ENCODE measurements around the gene SLC36A4. TPM values are rescaled to one million over a fixed set of nuclear protein-coding genes. Genes with fewer than 3 reads are reported as not detected.
A peak's percentile ranks its signal among the peaks of the same experiment; 100 is the strongest.
"Not testable (repeated sequence)": the region's sequence is repeated elsewhere in the genome, so short reads cannot be mapped to it uniquely, and the experiment has no call there.

SLC36A4 gene
- polyA plus RNA-seq (2013, experiment 1 of 2; ENCODE audit: insufficient read length), result 11.4 TPM
- polyA plus RNA-seq (2013, experiment 2 of 2; ENCODE audit: insufficient read length), result 12.9 TPM

DNA sequence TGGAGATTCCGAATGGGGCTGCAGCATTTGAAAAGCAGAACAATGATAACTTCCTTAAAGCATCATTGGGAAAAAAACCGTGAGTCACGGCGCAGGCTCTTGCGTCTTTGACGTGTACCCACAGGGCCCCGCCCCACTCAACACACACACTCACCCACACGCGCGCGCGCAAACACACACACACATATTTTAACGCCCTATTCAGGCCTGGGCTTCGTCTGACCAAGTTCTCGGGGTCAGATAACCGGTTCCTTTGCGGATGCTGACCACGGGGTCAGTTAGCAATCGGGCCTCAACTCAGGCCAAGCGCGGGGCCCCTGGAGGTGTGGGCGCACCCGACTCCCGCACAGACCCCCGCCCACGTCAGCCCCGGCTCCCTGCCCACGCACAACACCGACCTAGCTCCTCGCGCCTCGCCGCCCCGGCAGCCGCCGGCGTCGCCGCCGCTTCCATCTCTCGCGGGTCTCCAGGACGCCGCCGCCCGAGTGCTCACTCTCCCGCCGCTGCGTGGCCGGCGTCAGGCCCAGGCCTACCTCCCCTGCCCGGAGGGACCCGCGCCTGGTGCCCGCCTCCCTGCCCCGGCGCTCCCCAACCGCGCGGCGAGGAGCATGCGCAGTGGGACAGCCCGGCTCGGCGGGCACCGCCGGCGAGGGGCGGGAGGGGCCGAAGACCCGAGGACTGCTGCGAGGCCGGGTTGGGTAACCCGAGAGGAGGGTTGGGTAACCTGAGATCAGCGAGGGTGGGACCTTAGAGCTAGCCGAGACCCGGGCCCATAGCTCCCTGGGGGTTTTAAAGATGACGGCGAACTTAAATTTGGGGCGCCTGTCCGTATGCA lies at the start of gene SLC36A4:
TSS of gene SLC36A4 (minus strand) at position 612 of the 835 bp plus-strand sequence. CDS start at position 453, 159 bp downstream.
- peak; percentile 94 for DNase-seq

DNA sequence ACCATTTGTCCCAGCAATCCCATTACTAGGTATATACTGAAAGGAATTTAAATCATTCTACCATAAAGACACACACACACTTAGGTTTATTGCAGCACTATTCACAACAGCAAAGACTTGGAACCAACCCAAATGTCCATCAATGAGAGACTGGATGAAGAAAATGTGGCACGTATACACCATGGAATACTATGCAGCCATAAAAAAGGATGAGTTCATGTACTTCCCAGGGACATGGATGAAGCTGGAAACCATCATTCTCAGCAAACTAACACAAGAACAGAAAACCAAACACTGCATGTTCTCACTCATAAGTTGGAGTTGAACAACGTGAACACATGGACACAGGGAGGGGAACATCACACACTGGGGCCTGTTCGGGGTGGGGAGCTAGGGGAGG lies 49.0 kb upstream of the SLC36A4 start:
- DNase-seq, result not testable (repeated sequence)

DNA sequence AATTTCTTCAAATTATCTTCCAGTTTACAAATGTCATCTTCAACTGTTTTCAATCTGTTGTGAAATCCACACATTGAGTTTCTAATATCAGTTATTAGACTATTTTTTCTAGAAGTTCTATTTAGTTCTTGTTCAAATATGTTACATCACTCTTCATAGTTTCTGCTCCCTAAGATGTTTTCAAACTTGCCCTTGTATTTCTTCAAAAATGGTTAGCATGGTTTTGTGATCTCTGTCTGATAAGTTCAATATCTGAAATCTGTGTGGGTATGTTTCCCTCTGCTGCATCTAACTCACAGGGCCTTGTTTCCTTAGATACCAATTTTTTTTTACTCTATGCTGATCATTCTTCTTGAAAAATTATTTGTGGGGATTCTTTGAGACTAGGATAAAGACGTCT lies 46.2 kb upstream of the SLC36A4 start:
- no peak for DNase-seq

DNA sequence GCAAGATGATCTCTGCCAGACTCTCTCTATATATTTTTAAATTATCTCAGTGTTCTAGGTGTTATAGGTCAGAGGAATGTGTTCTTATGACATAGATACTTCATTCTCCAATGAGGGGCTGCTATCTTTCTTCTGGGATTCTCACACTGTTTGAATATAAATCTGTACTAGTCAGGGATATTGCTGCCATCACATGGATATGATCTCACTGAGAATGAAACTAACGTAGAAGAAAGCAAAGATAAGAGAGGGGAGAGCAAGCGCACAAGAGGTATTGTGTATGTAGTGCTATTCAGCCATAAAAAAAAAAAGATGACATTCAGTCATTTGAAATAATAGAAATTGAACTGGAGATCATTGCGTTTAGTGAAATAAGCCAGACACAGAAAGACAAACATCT lies 42.2 kb upstream of the SLC36A4 start:
- no peak for DNase-seq

DNA sequence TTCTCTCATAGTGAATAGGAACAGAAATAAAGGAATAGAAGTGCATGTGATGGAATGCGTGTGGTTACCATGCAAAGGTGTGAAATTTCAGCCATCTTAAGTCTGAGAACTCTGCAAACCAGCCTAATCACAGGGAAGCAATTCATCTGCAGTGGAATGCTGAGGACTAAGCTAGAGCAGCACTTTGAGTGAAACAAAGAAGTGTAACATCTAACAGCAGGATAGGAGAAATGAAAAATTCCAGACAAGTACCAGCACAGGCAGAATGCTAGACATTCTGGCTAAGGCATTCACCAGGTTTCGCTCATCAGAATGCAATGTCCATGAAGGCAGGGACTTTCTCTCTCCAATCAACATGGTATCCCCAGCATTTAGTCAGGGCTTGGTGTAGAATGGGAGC lies 41.2 kb upstream of the SLC36A4 start:
- DNase-seq, result no peak

DNA sequence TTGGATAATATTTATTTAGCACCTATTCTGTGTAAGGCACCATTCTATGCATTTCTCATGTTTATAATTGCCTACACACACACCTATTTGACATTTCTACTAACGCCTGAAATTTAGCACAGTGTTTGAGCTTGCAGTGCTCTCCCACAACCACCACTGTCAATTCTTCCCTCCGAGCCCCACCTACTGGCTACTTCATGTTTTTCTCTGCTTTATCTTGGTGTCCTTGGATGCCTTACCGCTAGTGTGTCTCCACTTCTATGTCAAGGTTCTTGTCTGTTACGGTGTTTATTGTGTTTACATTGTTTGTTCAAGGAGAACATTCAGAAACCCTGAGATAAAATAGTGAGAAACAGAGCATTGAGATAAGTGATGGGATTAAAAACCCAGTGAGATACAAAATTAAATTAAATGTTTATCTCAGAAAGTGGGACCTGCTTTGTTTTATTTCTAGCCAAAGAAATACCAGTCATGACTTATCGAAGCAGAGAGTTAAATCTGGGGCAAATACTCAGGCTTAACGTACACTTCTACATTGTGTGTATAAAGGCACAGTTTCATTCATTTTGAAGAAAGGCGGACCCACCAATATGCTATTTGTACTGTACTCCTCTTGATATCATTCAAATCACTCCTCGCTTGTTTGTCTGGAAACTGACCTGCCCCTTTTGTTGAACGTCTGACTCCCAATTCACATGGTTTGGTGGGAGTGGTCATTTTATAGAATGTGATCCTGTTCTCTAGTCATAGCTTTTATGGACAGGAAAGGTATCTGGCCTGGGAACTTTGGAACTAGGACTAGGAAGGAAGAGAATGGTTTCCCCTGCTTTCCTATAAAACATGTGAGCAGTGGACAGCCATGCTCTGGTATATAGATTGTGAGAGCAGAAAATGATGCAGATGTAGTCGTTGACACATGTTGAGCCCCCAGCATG lies 39.2 kb upstream of the SLC36A4 start:
- DNase-seq, result peak; percentile 42

DNA sequence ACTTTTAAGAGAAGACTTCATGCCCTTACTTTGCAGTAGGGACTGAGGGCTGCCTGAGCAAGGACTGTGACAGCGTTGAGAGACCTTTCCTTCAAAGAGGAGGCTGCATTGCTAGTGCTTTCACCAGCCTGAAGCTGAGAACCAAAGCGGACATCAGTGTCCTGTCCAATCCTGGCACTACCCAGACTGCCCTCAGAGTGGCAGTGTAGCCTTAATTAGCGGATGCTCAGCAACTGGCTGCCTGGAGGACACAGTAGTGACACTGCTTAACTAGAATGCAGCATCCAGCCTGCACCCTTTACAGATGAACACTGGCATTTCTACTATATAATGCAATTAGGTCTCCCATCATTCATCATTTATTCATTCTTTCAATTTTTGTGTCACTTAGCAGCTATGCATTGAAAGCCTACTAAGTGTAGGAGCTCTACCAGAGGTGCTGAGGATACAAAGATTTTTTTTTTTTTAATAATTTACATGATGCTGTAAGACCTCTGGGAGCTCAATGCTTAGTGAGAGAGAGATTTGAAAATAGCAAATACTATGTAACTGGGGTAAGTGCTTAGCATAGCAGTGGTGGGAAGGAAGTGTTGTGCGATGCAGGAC lies 36.9 kb upstream of the SLC36A4 start:
- peak; percentile 79 for DNase-seq

DNA sequence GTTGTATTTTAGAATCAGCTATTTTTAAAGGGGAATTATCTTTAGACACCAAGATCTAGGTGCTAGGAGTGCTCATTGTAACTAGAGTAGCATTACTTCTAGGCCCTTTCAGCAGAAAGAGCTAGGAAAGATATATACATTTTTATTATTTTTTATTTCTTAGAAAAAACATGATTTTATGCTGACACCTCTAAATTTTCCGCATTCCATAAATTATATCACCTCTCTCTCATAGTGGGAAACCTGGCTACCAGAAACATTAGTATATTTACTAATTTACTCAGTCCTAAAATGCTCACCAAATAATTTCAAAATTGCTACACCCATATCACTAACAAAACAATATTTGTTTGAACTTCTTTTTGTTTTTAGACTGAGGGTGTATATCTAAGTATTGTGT lies 32.1 kb upstream of the SLC36A4 start:
- no peak for DNase-seq

DNA sequence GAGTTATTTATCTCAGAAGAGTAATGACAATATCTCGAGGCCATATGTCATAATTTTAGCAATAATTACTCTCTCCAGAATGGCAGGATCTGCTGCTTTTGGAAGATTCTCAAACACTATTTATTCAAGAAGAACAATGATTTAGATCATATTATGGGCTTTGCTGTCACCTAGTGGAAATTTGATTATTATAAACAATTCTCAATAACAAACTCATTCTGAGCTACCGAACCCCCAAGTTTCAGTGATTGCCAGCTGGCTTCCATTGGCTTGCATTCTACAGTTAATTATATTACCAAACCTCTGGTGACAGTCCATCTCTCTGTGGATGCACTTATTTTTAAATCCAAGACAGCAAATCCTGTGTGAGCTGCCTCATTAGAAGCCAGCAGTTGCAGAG lies 27.9 kb upstream of the SLC36A4 start:
- DNase-seq, result peak; percentile 21

DNA sequence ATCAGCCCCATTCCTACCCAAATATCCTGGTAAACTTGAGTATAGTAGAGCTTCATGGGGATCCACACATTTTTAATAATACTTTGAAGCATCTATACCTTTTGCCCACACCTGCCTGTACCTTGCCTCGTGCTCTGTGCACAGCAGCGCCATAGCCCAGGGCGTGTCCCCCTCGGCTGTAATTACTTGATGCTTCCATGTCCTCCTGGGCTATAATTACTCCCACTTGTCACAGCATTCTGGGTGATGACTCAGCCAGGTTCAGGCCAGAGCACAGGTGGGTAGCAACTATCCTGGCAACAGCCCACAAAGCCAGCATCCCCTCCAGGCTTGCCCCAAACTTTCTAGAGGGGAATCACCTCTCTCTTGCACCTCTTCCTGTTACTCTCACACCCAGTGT lies 23.7 kb upstream of the SLC36A4 start:
- DNase-seq, result no peak

DNA sequence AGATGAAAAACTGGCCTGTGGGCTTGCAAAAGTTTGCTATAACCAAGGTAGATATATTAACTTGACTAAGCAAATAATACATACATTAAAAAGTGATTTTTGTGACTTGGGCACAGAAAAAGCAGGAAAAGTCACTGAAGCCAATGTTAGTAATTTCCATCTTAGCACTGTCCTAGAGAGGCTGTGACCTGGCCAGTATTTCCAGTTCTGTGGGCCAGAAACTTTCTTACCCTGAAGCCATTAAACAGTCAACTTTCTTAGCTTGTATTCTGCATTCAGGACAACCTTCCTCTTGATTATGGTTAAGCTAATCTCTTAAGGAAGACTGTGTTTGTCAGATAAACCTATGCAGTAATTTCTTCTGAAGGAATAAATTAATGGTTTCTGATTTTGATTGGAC lies 22.3 kb upstream of the SLC36A4 start:
- no peak for DNase-seq

DNA sequence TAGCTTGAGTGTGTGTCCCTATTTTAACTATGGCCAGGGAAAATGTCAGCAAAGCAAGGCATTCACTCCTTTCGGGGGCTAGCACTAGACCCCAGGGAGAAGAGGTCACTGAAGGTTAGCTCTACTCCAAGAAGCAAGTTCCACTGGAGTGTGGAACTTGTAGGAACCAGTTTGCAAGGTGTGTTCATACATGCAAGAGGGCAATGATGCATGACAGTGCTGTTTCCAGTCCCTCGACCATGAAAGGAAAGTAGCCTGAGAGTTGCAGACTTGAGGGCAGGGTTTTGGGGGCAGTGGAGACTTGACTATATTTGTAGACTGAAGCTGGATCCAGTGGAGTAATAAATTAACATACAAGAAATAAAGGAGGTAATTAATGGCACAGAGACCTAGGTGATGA lies 21.6 kb upstream of the SLC36A4 start:
- no peak for DNase-seq

DNA sequence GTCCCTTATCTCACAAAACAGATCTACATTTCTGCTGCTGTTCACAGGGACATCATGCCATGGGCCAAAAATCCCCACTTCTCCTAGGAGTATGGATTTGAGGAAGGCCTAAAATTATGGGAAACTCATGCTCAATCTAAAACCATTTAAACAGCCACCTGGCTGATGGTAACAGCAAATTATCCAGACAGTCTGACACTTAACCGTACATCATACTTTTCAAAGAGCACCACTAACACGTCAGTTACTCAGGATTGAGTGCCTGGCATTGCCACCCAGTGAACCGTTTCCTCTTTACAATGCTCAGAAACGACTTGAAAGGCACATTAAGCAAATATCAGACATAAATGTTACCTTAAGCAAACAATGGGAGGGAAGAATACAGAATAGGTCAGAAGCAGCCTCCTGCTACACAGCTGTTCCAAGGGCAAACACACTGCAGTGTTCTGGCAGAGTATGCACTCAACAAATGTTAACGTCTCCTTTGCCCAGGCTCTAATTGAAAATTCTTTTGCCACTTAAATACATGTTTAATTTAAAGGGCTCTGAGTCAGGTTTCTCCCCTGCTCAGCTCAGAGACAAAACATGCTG lies 18.8 kb upstream of the SLC36A4 start:
- no peak for DNase-seq

DNA sequence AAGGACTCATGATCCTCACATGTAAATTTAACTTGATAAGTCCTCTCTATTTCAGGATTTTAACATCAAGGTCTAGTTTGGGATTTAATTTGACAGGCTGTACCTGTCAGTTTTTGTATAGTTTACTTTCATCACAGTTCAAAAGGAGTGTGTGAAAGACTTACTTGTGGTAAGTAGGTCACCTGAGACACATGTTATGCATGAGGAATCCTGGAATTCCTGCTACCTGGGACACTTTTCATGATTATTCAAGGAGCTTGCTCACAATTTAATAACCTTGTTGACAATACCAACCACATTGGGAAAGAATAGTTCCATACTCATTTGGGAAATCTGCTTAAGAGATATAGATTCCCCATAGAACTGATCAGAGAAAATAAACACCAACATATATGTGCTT lies 15.8 kb upstream of the SLC36A4 start:
- no peak for DNase-seq

DNA sequence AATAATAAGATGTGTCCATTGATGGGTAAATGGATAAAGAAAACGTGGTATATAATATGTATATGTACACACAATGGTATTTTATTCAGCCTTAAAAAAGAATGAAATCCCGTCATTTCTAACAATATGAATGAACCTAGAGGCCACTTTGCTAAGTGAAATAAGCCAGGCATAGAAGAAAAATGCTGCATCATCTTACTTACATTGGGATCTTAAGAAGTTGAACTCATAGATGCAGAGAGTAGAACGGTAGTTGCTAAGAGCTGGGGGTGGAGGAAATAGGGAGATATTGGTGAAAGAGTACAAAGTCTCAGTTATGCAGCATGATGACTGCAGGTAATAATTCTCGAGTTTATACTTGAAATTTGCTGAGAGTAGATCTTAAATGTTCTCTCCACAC lies 14.3 kb upstream of the SLC36A4 start:
- DNase-seq, result no peak

DNA sequence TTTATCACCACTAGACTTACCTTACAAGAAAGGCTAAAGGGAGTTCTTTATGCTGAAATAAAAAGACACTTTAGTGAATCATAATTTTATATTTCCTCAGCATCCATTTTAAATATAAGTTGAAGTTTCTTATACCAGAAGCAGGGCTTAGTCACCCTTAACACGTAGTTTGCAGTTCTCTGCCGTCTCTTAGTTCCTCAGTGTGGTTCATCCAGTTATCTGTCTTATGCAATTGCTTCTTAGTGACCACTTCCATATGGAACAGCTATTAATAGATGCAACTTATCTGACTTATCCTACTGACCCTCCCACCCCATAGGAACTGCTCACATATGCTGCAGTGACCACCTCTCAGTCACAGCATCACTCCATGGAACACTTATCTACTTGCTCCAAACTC lies 11.7 kb upstream of the SLC36A4 start:
- no peak for DNase-seq

DNA sequence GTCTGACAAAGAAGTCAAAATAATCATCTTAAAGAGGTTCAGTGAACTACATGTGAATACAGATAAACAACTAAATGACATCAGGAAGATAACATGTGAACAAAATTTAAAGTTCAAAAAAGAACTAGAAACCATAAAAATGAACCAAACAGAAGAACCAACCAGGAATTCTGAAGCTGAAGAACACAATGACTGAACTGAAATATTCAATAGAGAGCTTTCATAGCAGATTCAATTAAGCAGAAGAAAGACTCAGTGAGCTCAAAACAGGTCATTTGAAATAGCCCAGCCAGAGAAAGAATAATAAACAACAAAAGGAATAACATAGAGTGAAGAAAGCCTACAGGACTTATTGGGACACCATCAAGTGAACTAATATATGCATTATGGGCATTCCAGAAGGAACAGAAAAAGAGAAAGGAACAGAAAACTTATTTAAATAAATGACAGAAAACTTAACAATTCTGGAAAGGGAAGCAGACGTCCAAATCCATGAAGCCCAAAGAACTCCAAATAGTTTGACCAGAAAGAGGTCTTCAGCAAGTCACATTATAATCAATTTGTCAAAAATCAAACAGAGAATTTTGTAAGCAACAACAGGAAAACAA lies 11.0 kb upstream of the SLC36A4 start:
- DNase-seq, result no peak

DNA sequence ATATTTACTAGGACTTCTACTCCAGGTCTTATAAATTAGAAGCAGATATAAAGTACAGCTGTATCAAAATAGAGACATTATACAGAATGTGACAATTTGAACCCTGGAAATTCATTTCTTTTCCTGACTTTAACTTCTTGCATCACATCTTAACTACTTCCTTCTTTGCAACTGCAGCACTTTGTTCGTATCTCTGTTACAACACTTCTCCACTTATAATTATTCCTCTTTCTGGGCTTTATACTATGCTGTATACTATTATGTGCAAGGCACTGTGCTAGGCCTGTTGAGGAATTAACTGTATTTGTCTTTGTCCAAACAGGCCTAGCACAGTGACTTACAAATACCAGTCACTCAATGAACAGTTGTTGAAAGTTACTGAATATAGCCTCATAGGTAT lies 1.8 kb upstream of the SLC36A4 start:
- DNase-seq, result no peak

DNA sequence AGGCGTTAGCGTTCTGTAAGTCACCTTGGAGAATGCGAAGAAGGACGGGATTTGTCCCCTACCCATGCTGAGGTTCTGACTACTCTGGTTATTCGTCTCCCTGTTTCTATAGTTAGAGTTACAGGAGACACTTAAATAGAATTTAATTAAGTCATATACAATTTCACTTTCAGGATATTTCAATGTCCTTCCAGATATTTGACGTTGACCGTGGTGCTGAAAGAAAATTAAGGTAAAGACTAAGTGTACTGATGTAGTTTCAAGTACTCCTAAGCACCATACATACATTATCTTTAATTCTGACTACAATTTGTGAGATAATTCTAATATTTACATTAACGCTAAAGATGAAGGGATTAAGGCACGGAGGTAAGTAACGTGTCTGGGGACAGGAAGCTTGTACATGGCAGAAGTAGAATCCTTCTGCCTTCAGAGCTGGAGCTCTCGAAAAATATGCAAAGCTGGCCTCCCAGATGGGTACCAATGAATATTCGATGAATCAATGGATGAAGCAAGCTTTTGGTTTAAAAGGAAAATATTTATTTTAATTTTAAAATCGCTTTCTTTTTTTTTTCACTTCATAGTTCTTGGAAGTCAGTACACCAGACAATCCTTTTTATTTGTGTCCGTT lies 539 bp upstream of the SLC36A4 start:
- peak; percentile 30 for DNase-seq

DNA sequence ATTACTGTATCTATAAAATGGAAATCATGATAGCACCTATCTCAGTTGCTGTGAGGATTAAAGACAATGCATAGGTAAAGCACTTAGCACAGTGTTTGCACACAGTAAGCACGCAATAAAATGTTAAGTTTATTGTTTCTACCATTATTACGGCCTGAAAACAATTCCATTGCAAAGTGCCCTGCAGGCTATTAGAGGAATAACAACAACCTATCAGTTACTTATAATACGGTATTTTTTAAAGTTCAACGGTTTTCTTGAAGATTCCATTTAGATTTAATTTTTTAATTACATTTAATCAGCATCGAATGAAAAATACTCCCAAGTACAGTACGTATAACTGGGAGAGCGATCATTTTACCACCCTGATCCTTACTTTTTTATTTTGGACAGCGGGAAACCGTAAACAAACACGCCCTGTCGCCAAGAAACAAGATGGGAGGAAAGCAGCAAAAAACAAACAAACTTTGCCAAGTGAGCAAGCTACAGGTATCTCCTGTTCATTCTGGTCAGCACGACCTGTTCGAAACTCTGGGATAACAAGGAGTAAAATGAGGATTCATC lies 893 bp downstream of the SLC36A4 start:
- peak; percentile 7 for DNase-seq

DNA sequence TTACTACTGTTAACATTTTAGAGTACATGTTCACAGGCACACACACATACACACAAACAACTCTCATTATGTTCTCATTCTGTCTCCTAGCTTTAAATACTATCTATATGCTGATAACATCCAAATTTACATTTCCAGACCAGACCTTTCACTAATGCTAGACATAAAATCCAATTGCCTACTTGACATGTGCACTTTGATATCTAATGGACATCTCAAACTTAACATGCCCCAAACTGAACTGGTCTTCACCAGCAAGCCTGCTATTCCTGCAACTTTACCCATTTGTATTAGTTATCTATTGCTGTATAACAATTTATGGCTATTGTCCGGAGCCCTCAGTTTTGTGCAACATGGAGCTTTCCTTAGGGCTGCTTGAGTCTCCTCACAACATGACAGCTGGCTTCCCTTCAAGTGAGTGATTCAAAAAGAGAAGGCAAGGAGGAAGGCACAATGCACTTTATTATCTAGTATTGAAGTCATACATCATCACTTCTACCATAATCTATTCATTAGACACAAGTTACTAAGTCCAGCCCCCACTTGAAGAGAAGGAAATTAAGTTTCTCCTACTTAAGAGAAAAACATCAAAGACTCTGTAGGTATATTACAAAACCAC lies 3.0 kb downstream of the SLC36A4 start:
- no peak for DNase-seq
